Measurements from ENCODE around the gene CLDN20.

The CLDN20 gene

DNA sequence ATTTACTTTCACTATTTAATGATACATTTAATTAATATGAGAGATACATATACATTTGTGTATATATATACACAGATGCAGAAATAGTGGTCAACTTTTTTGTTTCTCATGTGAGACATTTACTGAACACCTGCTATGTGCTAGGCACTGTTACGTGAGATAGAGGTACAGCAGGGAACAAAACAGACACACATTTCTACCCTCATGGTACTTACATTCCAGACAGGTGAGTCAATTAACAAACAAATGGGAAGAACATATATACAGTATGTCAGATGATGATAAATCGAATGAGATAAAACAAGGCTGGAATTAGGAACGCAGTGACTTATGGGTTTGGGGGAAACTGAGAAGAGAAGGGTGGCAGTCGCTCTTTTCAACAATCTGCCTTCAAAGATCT is 45.3 kb downstream of the CLDN20 start:
- TF ChIP-seq, protein P1, sequence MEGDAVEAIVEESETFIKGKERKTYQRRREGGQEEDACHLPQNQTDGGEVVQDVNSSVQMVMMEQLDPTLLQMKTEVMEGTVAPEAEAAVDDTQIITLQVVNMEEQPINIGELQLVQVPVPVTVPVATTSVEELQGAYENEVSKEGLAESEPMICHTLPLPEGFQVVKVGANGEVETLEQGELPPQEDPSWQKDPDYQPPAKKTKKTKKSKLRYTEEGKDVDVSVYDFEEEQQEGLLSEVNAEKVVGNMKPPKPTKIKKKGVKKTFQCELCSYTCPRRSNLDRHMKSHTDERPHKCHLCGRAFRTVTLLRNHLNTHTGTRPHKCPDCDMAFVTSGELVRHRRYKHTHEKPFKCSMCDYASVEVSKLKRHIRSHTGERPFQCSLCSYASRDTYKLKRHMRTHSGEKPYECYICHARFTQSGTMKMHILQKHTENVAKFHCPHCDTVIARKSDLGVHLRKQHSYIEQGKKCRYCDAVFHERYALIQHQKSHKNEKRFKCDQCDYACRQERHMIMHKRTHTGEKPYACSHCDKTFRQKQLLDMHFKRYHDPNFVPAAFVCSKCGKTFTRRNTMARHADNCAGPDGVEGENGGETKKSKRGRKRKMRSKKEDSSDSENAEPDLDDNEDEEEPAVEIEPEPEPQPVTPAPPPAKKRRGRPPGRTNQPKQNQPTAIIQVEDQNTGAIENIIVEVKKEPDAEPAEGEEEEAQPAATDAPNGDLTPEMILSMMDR (IDR thresholded peaks at IDR 0.05) = no peak

DNA sequence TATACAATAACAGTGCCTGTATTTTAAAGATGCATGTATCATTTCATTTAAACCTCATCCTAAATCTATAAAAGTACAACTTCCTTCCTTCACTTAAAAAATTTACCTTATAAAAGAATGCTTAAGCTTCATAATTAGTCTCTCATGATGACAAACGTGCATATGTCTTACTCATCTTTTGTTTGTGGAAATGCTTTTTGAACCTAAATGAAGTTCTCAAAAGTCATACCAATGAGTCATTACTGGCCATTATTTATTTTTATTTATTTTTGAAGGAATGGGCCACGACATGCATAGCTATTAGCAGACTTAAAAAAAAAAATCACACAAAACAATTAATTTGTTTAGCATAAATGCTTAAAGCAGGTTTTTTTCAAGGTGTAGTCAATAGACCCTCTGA is 46.8 kb downstream of the CLDN20 start:
- TF ChIP-seq, protein P1 (IDR thresholded peaks at IDR 0.05) = no peak

DNA sequence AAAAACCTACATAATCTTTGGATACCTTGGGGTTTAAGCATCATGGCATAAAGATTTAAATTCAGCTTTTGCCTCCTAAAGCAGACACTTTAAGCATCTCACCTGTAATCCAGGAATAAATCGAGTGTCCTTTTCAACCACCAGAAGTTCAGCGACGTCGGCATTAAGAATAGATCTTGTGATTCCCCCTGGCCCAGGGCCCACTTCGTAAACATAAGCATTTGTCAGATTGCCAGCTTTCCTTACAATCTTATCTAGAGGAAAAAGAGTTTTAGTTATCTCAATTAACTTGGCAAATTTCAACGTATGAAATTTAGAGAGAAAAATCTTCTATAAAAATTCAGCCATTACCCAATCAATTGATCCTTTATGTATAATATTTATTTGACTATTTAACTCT is 47.3 kb downstream of the CLDN20 start:
- TF ChIP-seq, protein P1 (IDR thresholded peaks at IDR 0.05) = no peak

DNA sequence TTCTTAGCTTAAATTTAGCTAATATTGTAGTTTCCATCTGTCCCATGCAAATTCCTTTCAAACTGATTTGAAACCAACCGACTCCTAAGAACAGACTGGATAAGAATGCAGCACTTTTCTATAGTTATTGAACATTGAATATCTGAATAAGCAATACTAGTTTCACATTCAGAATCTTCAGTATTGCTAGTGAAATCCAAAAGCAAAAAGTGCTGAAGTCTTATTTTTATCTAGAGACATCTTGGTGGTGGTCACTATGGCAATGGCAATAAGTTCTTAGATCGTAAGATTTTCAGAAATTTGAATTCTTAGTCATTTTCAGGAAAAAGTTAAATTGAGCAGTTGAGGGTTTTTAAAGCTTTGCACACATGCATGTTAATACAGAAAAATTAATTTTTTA is 47.8 kb downstream of the CLDN20 start:
- TF ChIP-seq, protein P1 (IDR thresholded peaks at IDR 0.05) = no peak

DNA sequence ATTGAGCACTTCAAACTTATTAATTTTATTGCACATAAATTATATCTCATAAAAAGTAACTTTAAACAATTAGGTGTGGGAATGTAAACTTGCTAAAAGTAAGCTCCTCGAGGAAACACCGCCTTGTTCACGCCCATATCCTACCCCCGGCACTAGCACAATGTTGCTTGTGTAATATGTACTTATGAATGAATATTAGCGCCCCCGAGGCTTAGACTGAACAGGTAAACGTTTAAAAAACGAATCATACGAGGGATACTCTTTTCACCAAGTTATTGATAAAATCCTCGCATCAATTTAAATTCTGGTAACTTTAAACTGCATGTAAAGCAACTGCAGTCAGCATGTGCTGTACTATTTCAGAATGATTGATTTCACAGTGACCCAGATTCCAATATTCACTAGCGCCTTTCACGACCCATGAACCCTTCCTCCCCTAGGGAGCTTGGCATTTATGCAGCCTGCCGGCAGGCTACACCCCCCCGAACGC is 49.8 kb downstream of the CLDN20 start:
- TF ChIP-seq, protein P1 (IDR thresholded peaks at IDR 0.05) = no peak

DNA sequence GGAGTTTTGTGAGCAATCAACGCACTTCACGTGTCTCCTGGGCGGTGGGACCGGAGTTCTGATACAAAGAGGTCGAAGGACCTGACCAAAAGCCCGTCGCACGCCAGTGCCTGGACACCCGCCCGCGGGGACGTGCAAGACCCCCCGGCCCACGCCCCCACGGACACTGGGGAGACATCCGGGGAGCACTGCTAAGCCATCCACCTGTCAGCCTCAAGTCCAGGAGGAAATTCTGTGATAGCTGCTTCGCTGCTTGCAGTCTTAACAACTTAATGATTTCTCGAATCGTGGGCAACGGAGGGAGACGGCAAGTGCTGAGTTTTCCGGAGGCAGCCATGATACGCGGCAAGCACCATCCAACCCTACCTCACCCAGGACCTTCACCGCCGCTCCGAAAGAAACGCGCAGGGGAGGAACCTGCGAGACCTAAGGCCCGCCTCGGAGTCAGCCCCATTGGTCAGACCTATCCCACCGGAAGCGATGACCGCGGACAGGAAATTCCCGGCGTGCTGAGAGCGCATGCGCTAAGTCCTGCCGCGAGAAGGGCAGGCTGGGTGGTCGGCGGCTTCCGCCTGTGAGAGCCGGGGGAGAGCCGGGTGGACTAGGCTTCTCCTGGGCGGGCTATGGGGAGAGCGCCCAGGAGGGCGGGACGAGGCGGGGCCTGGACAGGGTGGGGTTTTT is 50.4 kb downstream of the CLDN20 start, which contains the start of gene TFB1M:
TSS of gene TFB1M (minus strand) at position 393 of the 681 bp plus-strand sequence. CDS start at position 337, 56 bp downstream.
- TF ChIP-seq, protein P1 (IDR thresholded peaks at IDR 0.05) = no peak

DNA sequence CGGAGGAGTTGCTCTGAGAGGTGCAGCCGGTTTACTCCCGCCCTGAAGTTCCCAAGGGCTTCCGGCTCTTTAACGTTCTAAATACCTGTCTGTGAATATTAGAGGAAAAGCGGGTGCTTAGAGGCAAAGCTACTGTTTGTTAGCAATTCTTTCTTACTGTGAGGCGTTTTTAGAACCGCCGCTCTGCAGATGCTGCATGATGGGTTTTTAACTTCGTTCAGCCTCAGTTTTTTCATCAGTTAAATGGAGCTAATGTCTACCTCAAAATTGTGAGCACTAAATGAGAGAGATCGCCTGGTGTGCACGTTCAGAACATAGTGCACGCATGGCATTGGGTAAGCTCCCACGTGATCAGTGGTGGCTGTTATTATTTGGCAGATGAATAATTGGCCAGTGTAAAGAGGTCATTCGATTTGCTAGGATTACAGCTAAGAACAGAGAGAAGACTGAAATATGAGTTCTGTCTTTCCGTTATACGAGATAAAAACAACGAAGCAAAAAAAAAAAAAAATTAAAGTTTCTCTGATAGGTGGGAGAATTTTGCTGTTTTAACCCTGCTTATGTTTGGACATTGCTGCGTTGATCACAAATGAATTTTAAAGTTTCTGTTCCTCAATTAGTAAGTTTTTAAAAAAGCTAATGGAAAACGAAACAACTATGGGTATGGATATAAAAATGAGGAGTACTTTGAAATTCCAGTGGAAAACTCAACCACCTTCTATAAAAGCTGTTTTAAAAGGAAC is 51.1 kb downstream of the CLDN20 start:
- TF ChIP-seq, protein P1 (IDR thresholded peaks at IDR 0.05) = no peak
